Colon (tissue), 2 donors: Measurements from ENCODE around the gene CCIN.
"Not testable (repeated sequence)": the region's sequence is repeated elsewhere in the genome, so short reads cannot be mapped to it uniquely, and the experiment has no call there.

ENCODE experiments used
- FAIRE-seq: peaks from 2 replicates; lab custom pipeline; 2012; peaks lifted over from hg19 to GRCh38; lab: Jason Lieb, UNC
- donor health status: control.
- donor health status: control.

CCIN gene

GRCh38 chr9:36169166-36169565 is at the start of gene CCIN:
CCIN (plus strand) TSS chr9:36169388; CDS start chr9:36169503, 115 bp downstream.
- FAIRE-seq, result no peak

- no peak for FAIRE-seq
These were observed 49.7 kb upstream of the CCIN start for GRCh38 chr9:36119476-36119875.

GRCh38 chr9:36120705-36121104 is 48.5 kb upstream of the CCIN start:
- no peak for FAIRE-seq

- no peak for FAIRE-seq
These were observed 47.2 kb upstream of the CCIN start for GRCh38 chr9:36121971-36122370.

GRCh38 chr9:36123515-36123914 is 45.7 kb upstream of the CCIN start:
- FAIRE-seq, result no peak

GRCh38 chr9:36125062-36125855 is 43.9 kb upstream of the CCIN start:
- no peak for FAIRE-seq

GRCh38 chr9:36126016-36126730 is 43.0 kb upstream of the CCIN start:
- FAIRE-seq, result no peak

GRCh38 chr9:36127652-36128244 is 41.4 kb upstream of the CCIN start:
- FAIRE-seq, result no peak

- no peak for FAIRE-seq
These were observed 40.8 kb upstream of the CCIN start for GRCh38 chr9:36128349-36128748.

GRCh38 chr9:36129139-36129538 is 40.0 kb upstream of the CCIN start:
- FAIRE-seq, result no peak

GRCh38 chr9:36131666-36132065 is 37.5 kb upstream of the CCIN start:
- not testable (repeated sequence) for FAIRE-seq

GRCh38 chr9:36132086-36132485 is 37.1 kb upstream of the CCIN start:
- no peak for FAIRE-seq

GRCh38 chr9:36134761-36135505 is 34.3 kb upstream of the CCIN start:
- no peak for FAIRE-seq

GRCh38 chr9:36135741-36136271 is 33.4 kb upstream of the CCIN start:
- no peak for FAIRE-seq

- no peak for FAIRE-seq
These were observed 32.8 kb upstream of the CCIN start, which contains the start of gene GLIPR2 for GRCh38 chr9:36136272-36136893. GLIPR2 (plus strand) TSS chr9:36136733; CDS start chr9:36136779, 46 bp downstream.

- FAIRE-seq, result no peak
These were observed 32.2 kb upstream of the CCIN start for GRCh38 chr9:36136894-36137391.

GRCh38 chr9:36137392-36138004 is 31.7 kb upstream of the CCIN start:
- FAIRE-seq, result no peak

GRCh38 chr9:36138496-36138895 is 30.7 kb upstream of the CCIN start:
- no peak for FAIRE-seq

GRCh38 chr9:36138901-36139300 is 30.3 kb upstream of the CCIN start:
- no peak for FAIRE-seq

GRCh38 chr9:36140086-36141084 is 28.8 kb upstream of the CCIN start:
- no peak for FAIRE-seq
